GM20000 (cell line): ENCODE measurements around the gene MBIP.
A peak's percentile ranks its signal among the peaks of the same experiment; 100 is the strongest.

Experiments used
- DNase-seq: peaks from one replicate; pipeline ENCODE4 v3.0.0; 2012; ENCODE audit warnings: low spot score
- CTCF ChIP-seq: IDR thresholded peaks from 2 replicates; pipeline ENCODE4 v1.5.1; 2012; ENCODE audit warnings: mild to moderate bottlenecking, control low read depth; ENCODE audit errors: extremely low read depth, missing control alignments

The MBIP gene

GRCh38 chr14:36281309-36281708 lies 39.1 kb downstream of the MBIP start:
- no peak for TF ChIP-seq CTCF
- DNase-seq, result no peak

GRCh38 chr14:36279306-36280190 lies 40.9 kb downstream of the MBIP start:
- no peak for DNase-seq
- no peak for TF ChIP-seq CTCF

GRCh38 chr14:36275741-36276140 lies 44.7 kb downstream of the MBIP start:
- TF ChIP-seq CTCF, result no peak
- DNase-seq, result no peak

GRCh38 chr14:36271939-36272907 lies 48.2 kb downstream of the MBIP start:
- no peak for TF ChIP-seq CTCF
- peak; percentile 8 for DNase-seq

- TF ChIP-seq CTCF, result no peak
- DNase-seq, result no peak
Measured at GRCh38 chr14:36271222-36271621, 49.2 kb downstream of the MBIP start.

- no peak for DNase-seq
- no peak for TF ChIP-seq CTCF
Measured at GRCh38 chr14:36270191-36270590, 50.2 kb downstream of the MBIP start.

GRCh38 chr14:36268121-36268520 lies 52.3 kb downstream of the MBIP start:
- TF ChIP-seq CTCF, result no peak
- no peak for DNase-seq
